22Rv1 (cell line): ENCODE data around the gene OTUB1.
A peak's percentile ranks its signal among the peaks of the same experiment; 100 is the strongest.

Experiments
- H3K27ac ChIP-seq: fragments of 450-650 bp; 2 replicates; pipeline ENCODE4 v1.5.1; 2017
- ZFX ChIP-seq: fragments of 450-650 bp; IDR thresholded peaks from 2 replicates; pipeline ENCODE4 v1.6.1; 2017; ENCODE audit warnings: antibody characterized with exemption, borderline replicate concordance
- TF ChIP-seq, protein P1 (sequence below): fragments of 450-650 bp; IDR thresholded peaks from 2 replicates; pipeline ENCODE4 v1.5.1; 2017; ENCODE audit warnings: mild to moderate bottlenecking

OTUB1 gene

GRCh38 chr11:63997104-63997700, 11.0 kb downstream of the OTUB1 start:
- no peak for TF ChIP-seq ZFX
- TF ChIP-seq, protein P1, sequence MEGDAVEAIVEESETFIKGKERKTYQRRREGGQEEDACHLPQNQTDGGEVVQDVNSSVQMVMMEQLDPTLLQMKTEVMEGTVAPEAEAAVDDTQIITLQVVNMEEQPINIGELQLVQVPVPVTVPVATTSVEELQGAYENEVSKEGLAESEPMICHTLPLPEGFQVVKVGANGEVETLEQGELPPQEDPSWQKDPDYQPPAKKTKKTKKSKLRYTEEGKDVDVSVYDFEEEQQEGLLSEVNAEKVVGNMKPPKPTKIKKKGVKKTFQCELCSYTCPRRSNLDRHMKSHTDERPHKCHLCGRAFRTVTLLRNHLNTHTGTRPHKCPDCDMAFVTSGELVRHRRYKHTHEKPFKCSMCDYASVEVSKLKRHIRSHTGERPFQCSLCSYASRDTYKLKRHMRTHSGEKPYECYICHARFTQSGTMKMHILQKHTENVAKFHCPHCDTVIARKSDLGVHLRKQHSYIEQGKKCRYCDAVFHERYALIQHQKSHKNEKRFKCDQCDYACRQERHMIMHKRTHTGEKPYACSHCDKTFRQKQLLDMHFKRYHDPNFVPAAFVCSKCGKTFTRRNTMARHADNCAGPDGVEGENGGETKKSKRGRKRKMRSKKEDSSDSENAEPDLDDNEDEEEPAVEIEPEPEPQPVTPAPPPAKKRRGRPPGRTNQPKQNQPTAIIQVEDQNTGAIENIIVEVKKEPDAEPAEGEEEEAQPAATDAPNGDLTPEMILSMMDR: no peak
- H3K27ac ChIP-seq: peak overlapping the region; percentile 71; the same call in 1 of the 2 replicates

GRCh38 chr11:63997801-63998337, 11.6 kb downstream of the OTUB1 start:
- TF ChIP-seq, protein P1: no peak
- no peak for TF ChIP-seq ZFX
- H3K27ac ChIP-seq: peak overlapping the region; percentile 71

GRCh38 chr11:63998558-63999348, 12.5 kb downstream of the OTUB1 start:
- peak overlapping the region; percentile 71 for H3K27ac ChIP-seq
- TF ChIP-seq ZFX: no peak
- TF ChIP-seq, protein P1: no peak

DNA sequence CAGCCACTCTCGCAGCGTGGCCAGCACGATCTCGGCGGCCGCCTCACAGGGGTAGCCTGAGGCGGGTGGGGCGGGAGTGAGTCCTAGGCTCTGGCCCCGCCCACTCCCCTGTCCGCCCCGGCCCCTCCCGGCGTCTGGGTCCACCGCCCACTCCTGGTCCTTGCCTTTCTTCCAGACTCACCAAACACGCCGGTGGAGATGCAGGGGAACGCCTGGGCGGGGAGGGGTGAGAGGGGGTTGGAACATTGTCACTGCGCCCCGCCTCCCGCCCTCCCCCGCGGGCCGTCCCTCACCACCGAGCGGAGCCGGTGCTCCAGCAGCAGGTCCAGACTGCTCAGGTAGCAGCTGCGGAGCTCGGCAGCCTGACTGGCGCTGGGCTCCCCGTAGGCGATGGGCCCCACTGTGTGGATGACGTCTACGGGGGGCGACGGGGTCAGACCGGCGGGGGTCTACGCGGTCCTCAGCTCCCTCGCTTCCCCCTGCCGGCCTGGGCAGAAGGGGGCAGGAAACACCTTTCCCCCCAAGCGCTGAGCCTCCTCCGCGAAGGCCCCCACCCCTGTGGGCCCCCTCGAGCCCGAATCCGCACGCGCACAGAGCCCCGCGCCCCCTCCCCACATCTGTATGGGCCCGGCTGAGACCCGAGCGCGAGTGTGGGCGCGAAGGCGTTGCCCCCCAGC, 13.2 kb downstream of the OTUB1 start:
- peak overlapping the region; percentile 71 for H3K27ac ChIP-seq
- TF ChIP-seq, protein P1: no peak
- no peak for TF ChIP-seq ZFX

DNA sequence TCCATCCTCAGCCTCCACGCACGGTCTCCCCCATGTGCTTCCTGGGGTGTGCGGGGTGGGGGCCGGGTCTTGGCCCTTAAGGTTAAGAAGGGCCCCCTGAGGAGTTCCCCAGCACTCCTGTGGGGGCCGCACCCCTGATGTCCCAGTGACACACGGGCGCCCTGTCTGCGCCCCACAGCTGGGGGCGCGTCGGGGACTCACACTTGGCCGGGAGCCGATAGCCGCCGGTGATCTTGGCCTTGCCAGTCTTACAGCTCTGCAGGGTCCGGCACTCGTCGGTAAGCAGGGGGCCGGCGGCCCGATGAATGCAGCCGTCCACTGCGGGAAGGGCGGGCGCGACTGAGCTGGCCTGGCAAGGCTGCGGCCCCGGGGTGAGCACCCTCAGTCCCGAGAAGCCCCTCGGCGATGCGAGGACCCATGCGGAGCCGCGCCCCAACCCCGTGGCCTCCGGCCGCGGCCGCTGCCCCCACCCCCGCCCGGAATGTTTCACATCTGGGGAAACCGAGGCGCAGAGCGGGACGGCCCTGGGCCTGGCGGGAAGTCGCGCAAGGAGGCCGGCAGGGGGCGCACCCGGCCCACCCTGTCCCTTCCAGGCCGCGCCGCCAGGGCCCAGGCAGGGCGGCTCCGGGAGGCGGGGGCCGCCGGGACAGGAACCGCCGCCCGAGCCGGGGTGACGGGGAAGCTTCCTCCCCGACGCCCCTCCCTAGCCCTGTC, 13.9 kb downstream of the OTUB1 start:
- peak overlapping the region; percentile 71 for H3K27ac ChIP-seq
- TF ChIP-seq ZFX: no peak
- TF ChIP-seq, protein P1: peak; percentile 94

- peak overlapping the region; percentile 71; the same call in 1 of the 2 replicates for H3K27ac ChIP-seq
- no peak for TF ChIP-seq ZFX
- TF ChIP-seq, protein P1: peak; percentile 59
Measured at GRCh38 chr11:64000740-64001483, 14.7 kb downstream of the OTUB1 start.
